SW 1271 (cell line): ENCODE data around the gene SF3B2.
"Not testable (repeated sequence)": the region's sequence is repeated elsewhere in the genome, so short reads cannot be mapped to it uniquely, and the experiment has no call there.

Experiments
- DNase-seq, 2 experiments: peaks; one replicate each; lab custom pipeline; 2025; lab: John Stamatoyannopoulos, UW

SF3B2 gene

GRCh38 chr11:66076561-66076960, 24.4 kb downstream of the SF3B2 start:
- DNase-seq: no peak

- DNase-seq: no peak
These were observed 25.8 kb downstream of the SF3B2 start for GRCh38 chr11:66077927-66078326.

GRCh38 chr11:66078949-66079348, 26.8 kb downstream of the SF3B2 start:
- not testable (repeated sequence) for DNase-seq

- peak; percentile 18 to 23 for DNase-seq
These were observed 28.1 kb downstream of the SF3B2 start for GRCh38 chr11:66080055-66080817.

- DNase-seq: peak in 1 of 2 experiments; percentile 44
These were observed 29.3 kb downstream of the SF3B2 start for GRCh38 chr11:66081505-66081904.

GRCh38 chr11:66082946-66083698, 31.0 kb downstream of the SF3B2 start:
- DNase-seq: no peak

GRCh38 chr11:66083767-66084166, 31.6 kb downstream of the SF3B2 start:
- no peak for DNase-seq

GRCh38 chr11:66084821-66085475, 32.8 kb downstream of the SF3B2 start:
- no peak for DNase-seq

- no peak for DNase-seq
These were observed 35.2 kb downstream of the SF3B2 start for GRCh38 chr11:66087148-66087908.

GRCh38 chr11:66089067-66089466, 36.9 kb downstream of the SF3B2 start:
- DNase-seq: no peak

- no peak for DNase-seq
These were observed 38.1 kb downstream of the SF3B2 start for GRCh38 chr11:66090288-66090687.

GRCh38 chr11:66092125-66092524, 40.0 kb downstream of the SF3B2 start:
- DNase-seq: not testable (repeated sequence)

- DNase-seq: not testable (repeated sequence)
These were observed 47.6 kb downstream of the SF3B2 start for GRCh38 chr11:66099746-66100145.

GRCh38 chr11:66100272-66101065, 48.3 kb downstream of the SF3B2 start:
- no peak for DNase-seq

- DNase-seq: no peak
These were observed 48.9 kb downstream of the SF3B2 start for GRCh38 chr11:66101066-66101464.

GRCh38 chr11:66104057-66104638, 52.0 kb downstream of the SF3B2 start:
- no peak for DNase-seq

- peak in 1 of 2 experiments; percentile 14 for DNase-seq
These were observed 54.8 kb downstream of the SF3B2 start for GRCh38 chr11:66106786-66107599.

- DNase-seq: no peak
These were observed 55.7 kb downstream of the SF3B2 start for GRCh38 chr11:66107600-66108510.

- no peak for DNase-seq
These were observed 57.1 kb downstream of the SF3B2 start for GRCh38 chr11:66109294-66109693.
